H54 (cell line): ENCODE measurements around the gene MRPS15.

ENCODE experiments used
- DNase-seq: peaks from one replicate; pipeline ENCODE4 v3.0.0; 2011; ENCODE audit warnings: low spot score, mixed read lengths; ENCODE audit not compliant: insufficient read length
- FAIRE-seq: peaks from 3 replicates; lab custom pipeline; 2011; peaks lifted over from hg19 to GRCh38; lab: Jason Lieb, UNC
- POLR2A ChIP-seq: IDR thresholded peaks from 2 replicates; pipeline ENCODE4 v1.6.1; 2011; ENCODE audit warnings: low read depth, mild to moderate bottlenecking, low read length

The MRPS15 gene

GRCh38 chr1:36457691-36458090, 6.5 kb downstream of the MRPS15 start:
- no peak for TF ChIP-seq POLR2A
- DNase-seq: no peak
- no peak for FAIRE-seq

- FAIRE-seq: no peak
These were observed 7.7 kb downstream of the MRPS15 start for GRCh38 chr1:36456391-36456928.

GRCh38 chr1:36455386-36455785, 8.8 kb downstream of the MRPS15 start:
- FAIRE-seq (no peak), DNase-seq (no peak)
- TF ChIP-seq POLR2A: no peak

More at GRCh38 chr1:36456391-36456928, 7.7 kb downstream of the MRPS15 start:
- no peak for DNase-seq
- no peak for TF ChIP-seq POLR2A

- FAIRE-seq (no peak), DNase-seq (no peak)
- no peak for TF ChIP-seq POLR2A
These were observed 10.4 kb downstream of the MRPS15 start for GRCh38 chr1:36453600-36454388.

- no peak for TF ChIP-seq POLR2A
- DNase-seq (no peak), FAIRE-seq (no peak)
These were observed 11.1 kb downstream of the MRPS15 start for GRCh38 chr1:36453051-36453450.

- FAIRE-seq (no peak), DNase-seq (no peak)
- TF ChIP-seq POLR2A: no peak
These were observed 13.3 kb downstream of the MRPS15 start for GRCh38 chr1:36450919-36451305.

- peak; percentile 69 for TF ChIP-seq POLR2A
- DNase-seq (peak; percentile 99), FAIRE-seq (peak; percentile 62)
These were observed 13.8 kb downstream of the MRPS15 start, which contains the start of gene OSCP1 for GRCh38 chr1:36450270-36450918. OSCP1 (minus strand) TSS chr1:36450451; CDS start chr1:36450369, 82 bp downstream.

GRCh38 chr1:36448530-36449056, 15.6 kb downstream of the MRPS15 start:
- FAIRE-seq: no peak
- DNase-seq: no peak
- TF ChIP-seq POLR2A: no peak

- DNase-seq (no peak), FAIRE-seq (no peak)
- no peak for TF ChIP-seq POLR2A
These were observed 16.7 kb downstream of the MRPS15 start for GRCh38 chr1:36447450-36447849.

GRCh38 chr1:36446746-36447145, 17.4 kb downstream of the MRPS15 start:
- no peak for TF ChIP-seq POLR2A
- no peak for FAIRE-seq

GRCh38 chr1:36446271-36446670, 17.9 kb downstream of the MRPS15 start:
- FAIRE-seq: no peak

More at GRCh38 chr1:36446746-36447145, 17.4 kb downstream of the MRPS15 start:
- DNase-seq: no peak

GRCh38 chr1:36443297-36443696, 20.9 kb downstream of the MRPS15 start:
- DNase-seq (no peak), FAIRE-seq (no peak)
- no peak for TF ChIP-seq POLR2A

More at GRCh38 chr1:36446271-36446670, 17.9 kb downstream of the MRPS15 start:
- DNase-seq: no peak
- no peak for TF ChIP-seq POLR2A

GRCh38 chr1:36442337-36442736, 21.8 kb downstream of the MRPS15 start:
- DNase-seq (no peak), FAIRE-seq (no peak)
- TF ChIP-seq POLR2A: no peak

GRCh38 chr1:36440646-36441045, 23.5 kb downstream of the MRPS15 start:
- FAIRE-seq: no peak
- no peak for DNase-seq
- no peak for TF ChIP-seq POLR2A
